ENCODE data around the gene THOC3.
"Not testable (repeated sequence)": the region's sequence is repeated elsewhere in the genome, so short reads cannot be mapped to it uniquely, and the experiment has no call there.

Gene THOC3

GRCh38 chr5:175967471-175968372 lies at the start of gene THOC3:
Gene THOC3, minus strand, starts transcription at chr5:175968315. Its CDS starts 107 bp downstream, at chr5:175968208.
- DNase-seq (ENCODE audit: low read depth) = peak; percentile 1

GRCh38 chr5:176017324-176017723 lies 49.2 kb upstream of the THOC3 start:
- not testable (repeated sequence) for DNase-seq (ENCODE audit: low read depth)

GRCh38 chr5:176014360-176014759 lies 46.2 kb upstream of the THOC3 start:
- not testable (repeated sequence) for DNase-seq (ENCODE audit: low read depth)

GRCh38 chr5:176011088-176011487 lies 43.0 kb upstream of the THOC3 start:
- not testable (repeated sequence) for DNase-seq (ENCODE audit: low read depth)

GRCh38 chr5:176010202-176010601 lies 42.1 kb upstream of the THOC3 start:
- not testable (repeated sequence) for DNase-seq (ENCODE audit: low read depth)

GRCh38 chr5:176007220-176007619 lies 39.1 kb upstream of the THOC3 start:
- not testable (repeated sequence) for DNase-seq (ENCODE audit: low read depth)

GRCh38 chr5:176006819-176007218 lies 38.7 kb upstream of the THOC3 start:
- not testable (repeated sequence) for DNase-seq (ENCODE audit: low read depth)

GRCh38 chr5:175997979-175998378 lies 29.9 kb upstream of the THOC3 start:
- DNase-seq (ENCODE audit: low read depth) = not testable (repeated sequence)

GRCh38 chr5:175997495-175997894 lies 29.4 kb upstream of the THOC3 start:
- not testable (repeated sequence) for DNase-seq (ENCODE audit: low read depth)

GRCh38 chr5:175996791-175997190 lies 28.7 kb upstream of the THOC3 start:
- DNase-seq (ENCODE audit: low read depth) = not testable (repeated sequence)

- DNase-seq (ENCODE audit: low read depth) = not testable (repeated sequence)
Observed at GRCh38 chr5:175995506-175995905, 27.4 kb upstream of the THOC3 start.

- DNase-seq (ENCODE audit: low read depth) = not testable (repeated sequence)
Observed at GRCh38 chr5:175979371-175979995, 11.4 kb upstream of the THOC3 start.

- not testable (repeated sequence) for DNase-seq (ENCODE audit: low read depth)
Observed at GRCh38 chr5:175968381-175968780, 266 bp upstream of the THOC3 start.

- not testable (repeated sequence) for DNase-seq (ENCODE audit: low read depth)
Observed at GRCh38 chr5:175962329-175962728, 5.8 kb downstream of the THOC3 start.

GRCh38 chr5:175960228-175960627 lies 7.9 kb downstream of the THOC3 start:
- not testable (repeated sequence) for DNase-seq (ENCODE audit: low read depth)

GRCh38 chr5:175958515-175958914 lies 9.6 kb downstream of the THOC3 start:
- DNase-seq (ENCODE audit: low read depth) = not testable (repeated sequence)

- DNase-seq (ENCODE audit: low read depth) = not testable (repeated sequence)
Observed at GRCh38 chr5:175954107-175954506, 14.0 kb downstream of the THOC3 start.

GRCh38 chr5:175952810-175953209 lies 15.3 kb downstream of the THOC3 start:
- not testable (repeated sequence) for DNase-seq (ENCODE audit: low read depth)

GRCh38 chr5:175951339-175951969 lies 16.7 kb downstream of the THOC3 start:
- DNase-seq (ENCODE audit: low read depth) = not testable (repeated sequence)

GRCh38 chr5:175948329-175949108 lies 19.6 kb downstream of the THOC3 start:
- DNase-seq (ENCODE audit: low read depth) = not testable (repeated sequence)

GRCh38 chr5:175943253-175943652 lies 24.9 kb downstream of the THOC3 start:
- DNase-seq (ENCODE audit: low read depth) = not testable (repeated sequence)

GRCh38 chr5:175940632-175941031 lies 27.5 kb downstream of the THOC3 start:
- not testable (repeated sequence) for DNase-seq (ENCODE audit: low read depth)
